Mucosa of descending colon (tissue), 3 donors: ENCODE results near the gene NFE2L3. TPM values are rescaled to one million over a fixed set of nuclear protein-coding genes. Genes with fewer than 3 reads are reported as not detected.

ENCODE experiments used
- ATAC-seq: fragments of 200-7000 bp; cut with Tn5 transposase; one replicate; pipeline ENCODE4 v1.9.1; 2020; ENCODE audit warnings: mild to moderate bottlenecking, moderate library complexity
- DNase-seq, 3 donors: peaks; one replicate each; pipeline ENCODE4 v3.0.0-alpha.2; 2020
- H3K36me3 ChIP-seq: fragments of 200-600 bp; one replicate; pipeline ENCODE4 v1.8.0; 2021; ENCODE audit warnings: low read depth, mild to moderate bottlenecking
- H3K4me1 ChIP-seq: fragments of 200-600 bp; one replicate; pipeline ENCODE4 v1.8.0; 2021; ENCODE audit warnings: low read depth, mild to moderate bottlenecking
- H3K4me3 ChIP-seq: fragments of 200-600 bp; one replicate; pipeline ENCODE4 v1.8.0; 2021; ENCODE audit warnings: mild to moderate bottlenecking
- H3K9me3 ChIP-seq: fragments of 200-600 bp; one replicate; pipeline ENCODE4 v1.8.0; 2021; ENCODE audit warnings: mild to moderate bottlenecking
- intact Hi-C, 2 donors: fragments of 100-400 bp; cut with DNase I in 1 of 2; cut with micrococcal nuclease in 1 of 2; formaldehyde crosslinking; loops; one replicate each; pipeline versions ENCODE4 v1.11.0 to v1.11.1; 2022; cut with DNase I, micrococcal nuclease
- total RNA-seq, 3 donors: library from RNA; stranded (reverse); fragmentation: NEBNext Ultra II Directional in 2 of 3; extraction: Animal tissue kit (Norgen Biotek cat#: 25700) in 2 of 3; gene quantifications; one replicate each; pipeline versions ENCODE4 v1.2.1 to v1.2.4, GENCODE V29; 2021 to 2023
- TF ChIP-seq, protein P1 (sequence below): fragments of 200-600 bp; IDR thresholded peaks from one replicate; pipeline ENCODE4 v1.8.0; 2022; ENCODE audit warnings: antibody characterized with exemption, mild to moderate bottlenecking
- donor health status: DM: no; HTN: no; CAD: no; lungs with moderate emphysema.
- donor health status: DM: no; HTN: no; CAD: no.
- donor health status: DM: no; HTN: yes; CAD: no.

Gene NFE2L3
- total RNA-seq, 3 donors from 2014 or later, result 7.3 to 12.2 (median 8.4) TPM

DNA sequence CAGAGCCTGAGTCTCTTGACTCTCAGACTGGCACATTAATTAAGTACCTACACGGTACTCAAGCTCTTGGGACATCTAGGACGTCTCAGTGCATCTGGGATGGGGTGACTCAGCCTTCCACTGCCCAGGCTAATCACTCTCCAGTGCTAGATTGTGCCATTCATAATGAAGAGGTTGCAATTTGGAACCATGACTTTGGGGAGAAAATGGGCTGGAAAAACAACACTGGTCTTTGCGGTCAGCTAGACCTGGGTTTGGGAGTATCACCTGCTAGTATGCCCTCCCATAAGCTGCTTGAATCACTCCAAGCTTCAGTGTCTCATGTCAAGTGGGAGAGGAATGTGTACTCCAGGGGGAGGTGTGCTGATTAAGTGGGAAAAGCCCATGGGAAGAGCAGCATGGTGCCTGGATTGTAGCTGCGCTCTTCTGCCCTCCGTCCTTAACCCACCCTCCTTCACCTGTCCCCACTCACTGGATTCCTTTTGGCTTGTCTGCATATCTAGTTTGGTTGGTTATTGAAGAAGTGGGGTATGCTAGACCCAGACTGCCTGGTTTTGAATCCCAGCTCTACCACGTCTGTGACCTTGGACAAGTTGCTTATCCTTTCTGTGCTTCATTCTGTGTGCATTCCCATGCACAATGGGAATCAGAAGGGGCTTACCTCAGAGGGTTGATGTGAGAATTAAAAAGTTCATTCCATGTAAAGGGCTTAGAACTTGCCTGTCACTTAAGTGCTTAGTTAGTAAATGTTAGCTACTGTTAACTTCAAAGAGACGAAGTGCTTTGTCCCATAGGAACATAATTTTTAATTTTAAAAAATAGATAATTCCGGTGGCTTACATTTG lies 3.8 kb downstream of the NFE2L3 start:
- Histone ChIP-seq H3K4me3 (no peak overlapping the region), H3K4me1 (peaks cover 46% of the 10 kb centered on the region), H3K36me3 (no peaks in the 10 kb centered on the region), H3K9me3 (no peaks in the 10 kb centered on the region)
- DNase-seq (no peak), ATAC-seq (no peak)
- TF ChIP-seq, protein P1, sequence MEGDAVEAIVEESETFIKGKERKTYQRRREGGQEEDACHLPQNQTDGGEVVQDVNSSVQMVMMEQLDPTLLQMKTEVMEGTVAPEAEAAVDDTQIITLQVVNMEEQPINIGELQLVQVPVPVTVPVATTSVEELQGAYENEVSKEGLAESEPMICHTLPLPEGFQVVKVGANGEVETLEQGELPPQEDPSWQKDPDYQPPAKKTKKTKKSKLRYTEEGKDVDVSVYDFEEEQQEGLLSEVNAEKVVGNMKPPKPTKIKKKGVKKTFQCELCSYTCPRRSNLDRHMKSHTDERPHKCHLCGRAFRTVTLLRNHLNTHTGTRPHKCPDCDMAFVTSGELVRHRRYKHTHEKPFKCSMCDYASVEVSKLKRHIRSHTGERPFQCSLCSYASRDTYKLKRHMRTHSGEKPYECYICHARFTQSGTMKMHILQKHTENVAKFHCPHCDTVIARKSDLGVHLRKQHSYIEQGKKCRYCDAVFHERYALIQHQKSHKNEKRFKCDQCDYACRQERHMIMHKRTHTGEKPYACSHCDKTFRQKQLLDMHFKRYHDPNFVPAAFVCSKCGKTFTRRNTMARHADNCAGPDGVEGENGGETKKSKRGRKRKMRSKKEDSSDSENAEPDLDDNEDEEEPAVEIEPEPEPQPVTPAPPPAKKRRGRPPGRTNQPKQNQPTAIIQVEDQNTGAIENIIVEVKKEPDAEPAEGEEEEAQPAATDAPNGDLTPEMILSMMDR, result no peak
- intact Hi-C loops, result no loop called here

DNA sequence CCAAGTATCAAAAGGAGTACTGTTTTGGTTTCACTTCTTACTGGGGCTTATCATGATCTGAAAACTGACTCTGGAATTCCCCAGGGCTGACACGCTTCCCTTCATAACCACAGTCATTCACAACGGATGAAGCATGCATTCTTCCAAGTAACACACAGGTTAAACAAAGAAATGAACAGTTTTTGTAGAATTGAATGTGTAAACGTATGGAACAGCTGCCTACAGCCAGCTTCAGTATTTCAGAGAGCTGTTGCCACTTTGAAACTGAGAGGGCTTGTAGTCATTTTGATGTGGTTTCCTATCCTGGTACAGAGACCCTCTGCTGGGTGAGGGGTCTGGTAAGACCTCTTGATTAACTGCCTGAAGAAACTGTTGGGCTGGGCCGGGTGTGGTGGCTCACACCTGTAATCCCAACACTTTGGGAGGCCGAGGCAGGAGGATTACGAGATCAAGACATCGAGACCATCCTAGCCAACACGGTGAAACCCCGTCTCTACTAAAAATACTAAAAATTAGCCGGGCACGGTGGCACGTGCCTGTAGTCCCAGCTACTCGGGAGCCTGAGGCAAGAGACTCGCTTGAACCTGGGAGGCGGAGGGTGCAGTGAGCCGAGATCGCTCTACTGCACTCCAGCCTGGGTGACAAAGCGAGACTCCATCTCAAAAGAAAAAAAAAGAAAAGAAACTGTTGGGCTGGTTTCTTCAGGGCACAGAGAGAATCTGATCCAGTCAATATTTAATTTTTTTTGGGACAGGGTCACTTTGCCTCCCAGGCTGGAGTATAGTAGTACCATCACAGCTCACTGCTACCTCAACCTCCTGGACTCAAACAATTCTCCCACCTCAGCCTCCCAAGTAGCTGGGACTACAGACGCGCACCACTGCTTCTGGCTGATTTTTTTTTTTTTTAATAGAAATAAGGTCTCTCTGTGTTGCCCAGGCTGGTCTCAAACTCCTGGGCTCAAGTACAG lies 4.7 kb downstream of the NFE2L3 start:
- peak in 1 of 3 donors; percentile 38 for DNase-seq

DNA sequence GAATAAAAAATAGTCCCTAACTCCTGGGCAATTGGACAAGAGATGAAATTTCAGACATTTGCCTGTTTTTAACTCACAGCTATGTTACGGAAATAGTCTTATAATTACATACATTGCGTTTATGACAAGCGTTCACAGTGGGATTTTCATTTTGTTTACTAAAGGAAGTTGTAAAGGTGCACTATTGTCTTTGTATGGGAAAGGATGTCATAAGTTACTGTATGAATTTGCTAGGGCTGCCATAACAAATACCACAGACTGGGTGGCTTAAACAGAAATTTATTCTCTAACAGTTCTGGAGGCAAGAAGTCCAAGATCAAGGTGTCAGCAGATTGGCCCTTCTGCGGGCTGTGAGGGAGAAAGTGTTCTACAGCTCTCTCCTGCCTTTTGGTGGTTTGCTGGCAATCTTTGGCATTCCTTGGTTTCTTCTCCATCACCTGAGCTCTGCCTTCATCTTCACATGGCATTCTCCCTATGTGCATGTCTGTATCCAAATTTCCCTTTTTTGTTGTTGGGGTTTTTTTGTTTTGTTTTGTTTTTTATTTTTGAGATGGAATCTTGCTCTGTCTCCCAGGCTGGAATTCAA lies 5.6 kb downstream of the NFE2L3 start:
- peaks cover 46% of the 10 kb centered on the region for H3K4me1 ChIP-seq
- ATAC-seq (peak; percentile 35), DNase-seq (no peak)
- TF ChIP-seq, protein P1, result no peak
- H3K9me3 ChIP-seq, result no peaks in the 10 kb centered on the region
- intact Hi-C loops, result no loop called here
- H3K4me3 ChIP-seq, result no peak overlapping the region
- no peaks in the 10 kb centered on the region for H3K36me3 ChIP-seq

More for the DNA sequence above, 4.7 kb downstream of the NFE2L3 start:
- intact Hi-C loops, result no loop called here
- ATAC-seq, result peak; percentile 35
- peaks cover 46% of the 10 kb centered on the region for H3K4me1 ChIP-seq
- H3K4me3 ChIP-seq, result no peak overlapping the region
- H3K9me3 ChIP-seq, result no peaks in the 10 kb centered on the region
- TF ChIP-seq, protein P1, result no peak
- no peaks in the 10 kb centered on the region for H3K36me3 ChIP-seq

DNA sequence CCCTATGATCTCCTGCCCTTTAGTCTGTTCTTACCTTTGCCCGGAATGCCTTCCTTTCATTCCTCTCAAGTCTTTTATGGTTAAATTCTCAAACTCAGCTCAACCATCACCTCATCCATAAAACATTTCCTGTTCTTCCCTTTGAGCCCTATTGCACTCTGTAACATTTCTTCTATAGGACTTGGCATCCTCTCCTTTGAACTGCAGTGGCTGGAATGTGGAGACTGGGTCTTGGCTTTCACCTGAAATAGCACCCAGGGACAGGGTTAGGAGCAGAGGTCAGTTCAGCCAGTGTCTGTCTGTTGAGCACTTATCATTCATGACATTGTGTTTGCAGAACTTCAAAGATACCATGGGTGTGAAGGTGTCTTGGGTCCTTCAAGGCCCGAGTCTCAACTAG lies 7.2 kb downstream of the NFE2L3 start:
- H3K4me1 ChIP-seq, result peaks cover 34% of the 10 kb centered on the region
- H3K4me3 ChIP-seq, result no peak overlapping the region
- H3K9me3 ChIP-seq, result no peaks in the 10 kb centered on the region
- no peaks in the 10 kb centered on the region for H3K36me3 ChIP-seq
- ATAC-seq (peak; percentile 59), DNase-seq (no peak)
- TF ChIP-seq, protein P1, result no peak
- intact Hi-C loops, result no loop called here

DNA sequence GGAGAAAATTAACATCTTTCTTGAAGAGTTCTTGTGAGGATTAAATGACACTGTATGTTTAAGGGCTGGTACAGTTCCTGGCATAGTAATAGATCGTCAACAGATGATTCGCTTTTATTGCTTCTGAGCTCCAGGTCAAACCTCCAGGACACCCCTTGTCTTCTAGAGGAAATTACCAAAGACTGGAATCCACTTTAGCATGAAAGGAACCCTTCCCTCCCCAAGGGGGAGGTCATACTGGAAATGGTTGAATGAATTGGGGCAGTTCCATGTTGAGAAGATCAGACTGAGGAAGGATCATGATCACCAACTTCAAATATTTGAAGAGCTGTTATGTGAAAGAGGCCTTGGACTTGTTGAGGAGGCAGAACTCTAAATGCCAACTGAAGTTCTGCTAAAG lies 8.9 kb downstream of the NFE2L3 start:
- peak; percentile 50 for ATAC-seq
- intact Hi-C loops, result no loop called here
- no peak for DNase-seq
- Histone ChIP-seq H3K4me1 (peaks cover 31% of the 10 kb centered on the region), H3K9me3 (no peaks in the 10 kb centered on the region), H3K4me3 (no peak overlapping the region), H3K36me3 (no peaks in the 10 kb centered on the region)
- TF ChIP-seq, protein P1, result no peak
